B cell (primary cell): Measurements from ENCODE around the gene SYNJ1. TPM values are rescaled to one million over a fixed set of nuclear protein-coding genes. Genes with fewer than 3 reads are reported as not detected.
"Not testable (repeated sequence)": the region's sequence is repeated elsewhere in the genome, so short reads cannot be mapped to it uniquely, and the experiment has no call there.

Source experiments
- ATAC-seq: fragments of 200-7000 bp; cut with Tn5 transposase; one replicate; pipeline ENCODE4 v1.10.0; 2021; ENCODE audit warnings: low read depth, mild to moderate bottlenecking, moderate number of reproducible peaks, moderate library complexity
- CTCF ChIA-PET: fragments of 350-600 bp; sonication (Branson Sonifier 250); formaldehyde crosslinking; loops from one replicate; lab custom pipeline; 2021; ENCODE audit warnings: antibody characterized with exemption, inconsistent platforms; lab: Charles Lee
- POLR2A ChIA-PET: fragments of 350-600 bp; sonication (Branson Sonifier 250); formaldehyde crosslinking; loops from one replicate; lab custom pipeline; 2021; ENCODE audit warnings: antibody characterized with exemption; lab: Charles Lee
- DNase-seq: peaks from one replicate; pipeline ENCODE4 v3.0.0; 2013
- H2AFZ ChIP-seq: 2 replicates; pipeline ENCODE4 v1.6.1; 2012; ENCODE audit warnings: mild to moderate bottlenecking, low read depth, low read length; ENCODE audit not compliant: insufficient read depth, poor library complexity, severe bottlenecking
- H3K27ac ChIP-seq, 2 donors: 1 replicate in 1 of 2; 2 replicates in 1 of 2; pipeline ENCODE4 v1.5.1; 2012 to 2013; ENCODE audit warnings: low read length in 2 of 2, mild to moderate bottlenecking in 2 of 2, moderate library complexity in 1 of 2
- H3K27me3 ChIP-seq, 4 experiments: fragments of 200-600 bp in 1 of 4; sonication (generic) in 1 of 4; replicated peaks in 1 of 4; 1 replicate in 2 of 4; 2 replicates in 2 of 4; pipeline versions ENCODE4 v1.6.1 to v1.7.0; 2013 to 2016; ENCODE audit warnings: low read length in 3 of 4, mild to moderate bottlenecking in 2 of 4, mixed read lengths in 1 of 4, moderate library complexity in 1 of 4; ENCODE audit not compliant: insufficient read depth in 4 of 4, control insufficient read depth in 3 of 4; ENCODE audit errors: control extremely low read depth in 1 of 4
- H3K36me3 ChIP-seq, 2 experiments: replicated peaks in 1 of 2; 1 replicate in 1 of 2; 2 replicates in 1 of 2; pipeline versions ENCODE4 v1.6.1 to v1.7.1; 2013; ENCODE audit warnings: low read length in 1 of 2; ENCODE audit not compliant: insufficient read depth in 2 of 2, control insufficient read depth in 1 of 2; ENCODE audit errors: control extremely low read depth in 1 of 2, extremely low read depth in 1 of 2
- H3K4me1 ChIP-seq, 2 donors: fragments of 200-600 bp in 1 of 2; sonication (generic) in 1 of 2; 1 replicate in 1 of 2; 2 replicates in 1 of 2; pipeline versions ENCODE4 v1.5.1 to v1.6.1; 2013 to 2017; ENCODE audit warnings: low read length in 2 of 2; ENCODE audit not compliant: control insufficient read depth in 2 of 2, insufficient read depth in 2 of 2
- H3K4me2 ChIP-seq: replicated peaks from 2 replicates; pipeline ENCODE3; 2012; ENCODE audit warnings: mild to moderate bottlenecking, low read depth, low read length; ENCODE audit not compliant: poor library complexity, severe bottlenecking
- H3K4me3 ChIP-seq, 5 experiments: fragments of 200-600 bp in 1 of 5; sonication (generic) in 1 of 5; 1 replicate in 3 of 5; 2 replicates in 2 of 5; pipeline versions ENCODE4 v1.5.1 to v1.7.0; 2011 to 2016; ENCODE audit warnings: low read length in 4 of 5, mild to moderate bottlenecking in 4 of 5, low read depth in 2 of 5, control low read depth in 1 of 5, moderate library complexity in 1 of 5; ENCODE audit not compliant: insufficient read depth in 1 of 5; ENCODE audit errors: control extremely low read depth in 1 of 5, extremely low read depth in 1 of 5
- H3K79me2 ChIP-seq: fragments of 200-600 bp; sonication (generic); one replicate; pipeline ENCODE4 v1.6.0; 2016; ENCODE audit warnings: low read length; ENCODE audit not compliant: control insufficient read depth, insufficient read depth
- H3K9ac ChIP-seq: fragments of 200-600 bp; sonication (generic); 2 replicates; pipeline ENCODE4 v1.6.1; 2017; ENCODE audit warnings: mild to moderate bottlenecking, low read length, moderate library complexity
- H3K9me3 ChIP-seq, 3 donors: one replicate each; pipeline versions ENCODE4 v1.6.1 to v1.7.1; 2013; ENCODE audit warnings: low read length in 2 of 3; ENCODE audit not compliant: control insufficient read depth in 2 of 3, insufficient read depth in 1 of 3; ENCODE audit errors: control extremely low read depth in 1 of 3
- H4K20me1 ChIP-seq: 2 replicates; pipeline ENCODE4 v1.6.0; 2012; ENCODE audit warnings: mild to moderate bottlenecking, low read length; ENCODE audit not compliant: insufficient read depth, control insufficient read depth, poor library complexity, severe bottlenecking
- H3K27ac Mint-ChIP-seq: one replicate; pipeline ENCODE4 v1.8.0; 2021; ENCODE audit warnings: mixed read lengths
- H3K27me3 Mint-ChIP-seq: one replicate; pipeline ENCODE4 v1.8.0; 2021; ENCODE audit warnings: mixed read lengths
- H3K4me1 Mint-ChIP-seq: one replicate; pipeline ENCODE4 v1.8.0; 2021; ENCODE audit warnings: mixed read lengths
- H3K4me3 Mint-ChIP-seq: one replicate; pipeline ENCODE4 v1.8.0; 2021; ENCODE audit warnings: mixed read lengths
- H3K9me3 Mint-ChIP-seq: one replicate; pipeline ENCODE4 v1.8.0; 2022; ENCODE audit warnings: mixed read lengths; ENCODE audit not compliant: insufficient read depth
- EZH2 ChIP-seq: IDR thresholded peaks from 2 replicates; pipeline ENCODE4 v1.6.1; 2012; ENCODE audit warnings: borderline replicate concordance, low read depth, mild to moderate bottlenecking, moderate library complexity, low read length; ENCODE audit not compliant: insufficient read depth, poor library complexity, severe bottlenecking
- WGBS: methylation state at CpG from one replicate; pipeline ENCODE4 v1.1.5; 2013; ENCODE audit warnings: missing lambda C conversion rate; ENCODE audit not compliant: insufficient coverage; 5-methylcytosine and 5-hydroxymethylcytosine counted together
- intact Hi-C: fragments of 100-400 bp; cut with micrococcal nuclease; formaldehyde crosslinking; loops from one replicate; pipeline ENCODE4 v1.10.0; 2022
- polyA plus RNA-seq: library from polyadenylated mRNA; depleted of rRNA; stranded (reverse); fragments of >200 nt; gene quantifications from 2 replicates; pipeline ENCODE4 v1.2.3, GENCODE V29; 2012
- total RNA-seq, 2 donors: library from RNA; stranded (reverse); fragments of 120-200 nt in 1 of 2; gene quantifications; 1 replicate in 1 of 2; 2 replicates in 1 of 2; pipeline versions ENCODE4 v1.2.3 to v1.2.4, GENCODE V29; 2013 to 2022
- TF ChIP-seq, protein P1 (sequence below): fragments of 200-600 bp; IDR thresholded peaks from one replicate; pipeline ENCODE4 v1.8.0; 2022; ENCODE audit warnings: antibody characterized with exemption, mild to moderate bottlenecking

Gene SYNJ1
- total and polyA plus RNA-seq, 2 donors (not counting 1 experiment from before 2014, with no cell fraction given), result 2.2 to 9.4 TPM

DNA sequence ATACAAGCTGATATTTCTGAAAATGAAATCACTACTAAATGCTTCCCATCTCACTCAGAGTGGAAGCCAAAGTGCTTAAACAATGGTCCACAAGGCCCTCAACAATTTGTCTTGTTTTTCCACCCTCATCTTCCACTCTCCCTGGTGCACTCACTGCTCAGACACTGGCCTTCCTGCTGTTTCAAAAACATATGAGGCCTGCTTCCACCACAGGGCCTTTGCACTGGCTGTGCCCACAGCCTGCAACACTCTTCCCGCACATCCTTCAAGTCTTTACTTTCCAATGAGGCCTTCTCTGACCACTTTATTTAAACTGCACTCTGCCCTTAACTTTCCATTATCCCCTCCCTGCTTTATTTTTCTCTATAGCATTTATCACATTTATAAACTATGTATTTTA, 53.8 kb downstream of the SYNJ1 start:
- Histone ChIP-seq H3K27me3 (no peaks in the 10 kb centered on the region), H4K20me1 (no peaks in the 10 kb centered on the region), H2AFZ (no peak overlapping the region), H3K36me3 (peaks cover 0 to 3% of the 10 kb centered on the region in 2 experiments), H3K4me1 (no peaks in the 10 kb centered on the region), H3K4me3 (no peak overlapping the region), H3K27ac (no peak overlapping the region), H3K9ac (no peak overlapping the region), H3K4me2 (no peak overlapping the region), H3K9me3 (no peaks in the 10 kb centered on the region), H3K79me2 (no peaks in the 10 kb centered on the region)
- ATAC-seq, result no peak
- 100% methylated on average over 1 of the region's 1 CpG for WGBS
- intact Hi-C loops, result no loop called here
- no peaks in the 10 kb centered on the region for H3K4me1 Mint-ChIP-seq
- H3K27me3 Mint-ChIP-seq, result no peaks in the 10 kb centered on the region
- no peak for DNase-seq
- H3K27ac Mint-ChIP-seq, result no peak overlapping the region
- CTCF ChIA-PET, result no interaction called here
- TF ChIP-seq, protein P1, sequence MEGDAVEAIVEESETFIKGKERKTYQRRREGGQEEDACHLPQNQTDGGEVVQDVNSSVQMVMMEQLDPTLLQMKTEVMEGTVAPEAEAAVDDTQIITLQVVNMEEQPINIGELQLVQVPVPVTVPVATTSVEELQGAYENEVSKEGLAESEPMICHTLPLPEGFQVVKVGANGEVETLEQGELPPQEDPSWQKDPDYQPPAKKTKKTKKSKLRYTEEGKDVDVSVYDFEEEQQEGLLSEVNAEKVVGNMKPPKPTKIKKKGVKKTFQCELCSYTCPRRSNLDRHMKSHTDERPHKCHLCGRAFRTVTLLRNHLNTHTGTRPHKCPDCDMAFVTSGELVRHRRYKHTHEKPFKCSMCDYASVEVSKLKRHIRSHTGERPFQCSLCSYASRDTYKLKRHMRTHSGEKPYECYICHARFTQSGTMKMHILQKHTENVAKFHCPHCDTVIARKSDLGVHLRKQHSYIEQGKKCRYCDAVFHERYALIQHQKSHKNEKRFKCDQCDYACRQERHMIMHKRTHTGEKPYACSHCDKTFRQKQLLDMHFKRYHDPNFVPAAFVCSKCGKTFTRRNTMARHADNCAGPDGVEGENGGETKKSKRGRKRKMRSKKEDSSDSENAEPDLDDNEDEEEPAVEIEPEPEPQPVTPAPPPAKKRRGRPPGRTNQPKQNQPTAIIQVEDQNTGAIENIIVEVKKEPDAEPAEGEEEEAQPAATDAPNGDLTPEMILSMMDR, result no peak
- no peak for TF ChIP-seq EZH2
- no peak overlapping the region for H3K4me3 Mint-ChIP-seq
- H3K9me3 Mint-ChIP-seq, result peaks cover 2% of the 10 kb centered on the region
- POLR2A ChIA-PET, result no interaction called here

DNA sequence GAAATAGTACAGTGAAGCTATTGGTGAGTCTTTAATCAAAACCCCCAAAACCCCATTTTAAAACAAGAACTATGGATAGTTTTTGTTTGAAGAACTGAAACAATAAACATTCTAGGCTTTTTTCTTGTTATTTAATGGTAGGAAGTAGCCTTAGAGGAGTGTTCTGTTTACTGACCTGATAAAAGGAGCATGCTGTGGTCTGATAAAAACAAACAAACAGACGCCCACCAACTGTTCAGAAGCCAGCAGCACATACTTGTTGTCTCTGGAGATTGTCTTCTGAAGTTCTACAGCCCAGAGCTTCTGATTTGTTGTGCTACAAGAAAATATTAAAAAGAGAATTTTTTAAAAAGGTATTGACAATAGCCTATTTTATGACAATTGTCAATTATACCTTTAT, 61.6 kb downstream of the SYNJ1 start:
- intact Hi-C loops, result no loop called here
- CTCF ChIA-PET, result no interaction called here
- H3K27ac Mint-ChIP-seq, result no peak overlapping the region
- no peaks in the 10 kb centered on the region for H3K27me3 Mint-ChIP-seq
- Histone ChIP-seq H3K27me3 (no peaks in the 10 kb centered on the region), H4K20me1 (no peaks in the 10 kb centered on the region), H3K4me1 (no peaks in the 10 kb centered on the region), H3K79me2 (no peaks in the 10 kb centered on the region), H2AFZ (no peak overlapping the region), H3K4me3 (no peak overlapping the region), H3K9ac (no peak overlapping the region), H3K27ac (no peak overlapping the region), H3K9me3 (peaks cover 9 to 30% (median 18%) of the 10 kb centered on the region in 3 donors), H3K4me2 (no peak overlapping the region), H3K36me3 (peaks cover 9 to 30% of the 10 kb centered on the region in 2 experiments)
- ATAC-seq (no peak), DNase-seq (no peak)
- TF ChIP-seq, protein P1, result no peak
- no peak for TF ChIP-seq EZH2
- H3K4me1 Mint-ChIP-seq, result no peaks in the 10 kb centered on the region
- peaks cover 20% of the 10 kb centered on the region for H3K9me3 Mint-ChIP-seq
- WGBS, result no CpG with 5 or more reads among the region's 1 CpG
- no peak overlapping the region for H3K4me3 Mint-ChIP-seq
- POLR2A ChIA-PET, result no interaction called here

DNA sequence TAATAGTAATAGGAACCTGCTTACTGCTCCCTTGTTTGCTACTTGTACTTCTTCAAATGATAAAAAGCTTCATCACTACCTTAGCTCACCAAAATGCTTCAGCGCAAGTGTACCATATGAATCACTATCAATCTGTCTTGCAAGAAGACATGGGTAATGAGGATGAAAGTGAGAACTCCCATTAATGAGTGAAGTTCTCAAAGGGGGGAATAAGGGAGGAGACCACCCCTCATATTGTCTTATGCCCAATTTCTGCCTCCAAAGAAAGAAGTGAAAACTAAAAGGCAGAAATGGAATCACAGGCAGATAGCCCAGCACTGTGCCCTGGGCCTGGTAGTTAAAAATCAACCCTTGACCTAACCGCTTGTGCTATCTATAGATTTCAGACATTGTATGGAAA, 63.7 kb downstream of the SYNJ1 start:
- CTCF ChIA-PET, result interaction anchor here (1.0 kb wide), 1 partner anchor 164 kb away, joined by 3 read pairs; no protein-coding TSS in a partner anchor
- ATAC-seq, H3K4me3 Mint-ChIP-seq, H3K27me3 Mint-ChIP-seq, POLR2A ChIA-PET, H3K27ac Mint-ChIP-seq, H2AFZ ChIP-seq, H3K27me3 ChIP-seq, intact Hi-C loops, H3K27ac ChIP-seq, H3K4me3 ChIP-seq, H3K79me2 ChIP-seq, DNase-seq, H3K4me2 ChIP-seq, H3K9ac ChIP-seq, H4K20me1 ChIP-seq, H3K4me1 ChIP-seq, H3K4me1 Mint-ChIP-seq: not testable (repeated sequence)
- WGBS, result no CpG with 5 or more reads among the region's 2 CpGs
- Histone ChIP-seq H3K9me3 (peaks cover 9 to 30% (median 28%) of the 10 kb centered on the region in 3 donors), H3K36me3 (peaks cover 9 to 30% of the 10 kb centered on the region in 2 experiments)
- peaks cover 20% of the 10 kb centered on the region for H3K9me3 Mint-ChIP-seq
